Osteoblast (primary cell): ENCODE measurements around the gene TMCO1. TPM values are rescaled to one million over a fixed set of nuclear protein-coding genes. Genes with fewer than 3 reads are reported as not detected.
"Not testable (repeated sequence)": the region's sequence is repeated elsewhere in the genome, so short reads cannot be mapped to it uniquely, and the experiment has no call there.

Experiments used
- DNase-seq: peaks from one replicate; pipeline ENCODE4 v3.0.0; 2011; ENCODE audit warnings: low spot score, mixed read lengths; ENCODE audit not compliant: insufficient read length; ENCODE audit errors: missing footprints
- H2AFZ ChIP-seq: 2 replicates; pipeline ENCODE4 v1.6.0; 2011; ENCODE audit warnings: mild to moderate bottlenecking, low read length
- H3K27ac ChIP-seq: 2 replicates; pipeline ENCODE4 v1.5.1; 2011; ENCODE audit warnings: mild to moderate bottlenecking, low read depth, low read length, moderate library complexity
- H3K27me3 ChIP-seq: 2 replicates; pipeline ENCODE4 v1.6.0; 2012; ENCODE audit warnings: mild to moderate bottlenecking, control low read depth, inconsistent platforms, low read length, moderate library complexity; ENCODE audit not compliant: insufficient read depth
- H3K36me3 ChIP-seq: 2 replicates; pipeline ENCODE4 v1.5.1; 2011; ENCODE audit warnings: mild to moderate bottlenecking, low read length, control low read depth, moderate library complexity; ENCODE audit not compliant: insufficient read depth
- H3K4me1 ChIP-seq: 2 replicates; pipeline ENCODE4 v1.5.1; 2011; ENCODE audit warnings: mild to moderate bottlenecking, low read length, control low read depth, moderate library complexity; ENCODE audit not compliant: insufficient read depth
- H3K4me2 ChIP-seq: 2 replicates; pipeline ENCODE4 v1.6.0; 2011; ENCODE audit warnings: mild to moderate bottlenecking, low read length; ENCODE audit not compliant: insufficient read depth
- H3K4me3 ChIP-seq: fragments of 200-600 bp; sonication (generic); 3 replicates; pipeline ENCODE4 v1.5.1; 2012; ENCODE audit warnings: mild to moderate bottlenecking, low read length, inconsistent platforms; ENCODE audit not compliant: insufficient read depth
- H3K79me2 ChIP-seq: 2 replicates; pipeline ENCODE4 v1.6.0; 2012; ENCODE audit warnings: mild to moderate bottlenecking, low read length, control low read depth, inconsistent platforms; ENCODE audit not compliant: insufficient read depth
- H3K9me3 ChIP-seq: 2 replicates; pipeline ENCODE4 v1.5.1; 2011; ENCODE audit warnings: low read depth, low read length, control low read depth
- H4K20me1 ChIP-seq: 2 replicates; pipeline ENCODE4 v1.6.0; 2012; ENCODE audit warnings: mild to moderate bottlenecking, low read length, control low read depth; ENCODE audit not compliant: insufficient read depth
- total RNA-seq: library from RNA; depleted of rRNA; stranded (reverse); fragments of >200 nt; gene quantifications from 2 replicates; pipeline ENCODE4 v1.2.3, GENCODE V29; 2012
- TF ChIP-seq, protein P1 (sequence below): IDR thresholded peaks from 2 replicates; pipeline ENCODE4 v1.5.1; 2011; ENCODE audit warnings: mild to moderate bottlenecking, low read depth, low read length, moderate library complexity; ENCODE audit errors: extremely low read depth

Gene TMCO1
- total RNA-seq, 1 donor, result 87.6 TPM

DNA sequence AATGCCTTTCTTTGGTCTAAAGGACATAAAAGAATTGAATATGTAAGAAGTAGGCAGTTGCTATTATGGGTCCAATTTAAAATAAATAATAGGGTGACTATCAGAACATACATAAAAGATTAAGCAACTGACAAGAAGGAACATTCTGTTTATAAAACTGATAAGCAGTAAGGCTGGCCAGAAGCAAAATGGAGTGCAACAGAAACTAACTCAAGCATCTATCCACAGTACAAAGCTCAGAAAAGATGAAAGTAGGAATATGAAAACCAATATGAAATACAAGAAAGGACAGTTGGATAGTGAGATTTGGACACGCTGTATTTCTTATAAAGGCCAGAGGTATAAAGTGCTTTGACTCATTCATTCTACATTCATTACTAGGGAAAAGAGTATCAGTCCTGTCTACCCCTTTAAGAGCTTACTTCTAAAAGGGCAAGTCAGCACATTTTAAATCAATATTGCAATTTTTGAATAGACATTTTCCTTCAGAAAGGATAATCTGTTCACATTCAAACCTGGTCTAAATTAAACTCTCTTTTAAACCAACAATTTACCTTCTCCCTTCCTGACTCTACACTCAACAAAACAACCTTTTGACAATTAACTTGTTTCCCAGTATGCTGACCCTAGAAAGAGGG lies 84.7 kb downstream of the TMCO1 start:
- Histone ChIP-seq H3K9me3 (no peaks in the 10 kb centered on the region), H3K27ac (no peak overlapping the region), H3K27me3 (no peaks in the 10 kb centered on the region), H4K20me1 (peaks cover 9% of the 10 kb centered on the region), H3K4me3 (no peak overlapping the region), H3K4me2 (no peak overlapping the region), H3K4me1 (no peaks in the 10 kb centered on the region), H3K36me3 (peaks cover 70% of the 10 kb centered on the region), H2AFZ (no peak overlapping the region), H3K79me2 (peaks cover 73% of the 10 kb centered on the region)
- DNase-seq, result no peak
- TF ChIP-seq, protein P1, sequence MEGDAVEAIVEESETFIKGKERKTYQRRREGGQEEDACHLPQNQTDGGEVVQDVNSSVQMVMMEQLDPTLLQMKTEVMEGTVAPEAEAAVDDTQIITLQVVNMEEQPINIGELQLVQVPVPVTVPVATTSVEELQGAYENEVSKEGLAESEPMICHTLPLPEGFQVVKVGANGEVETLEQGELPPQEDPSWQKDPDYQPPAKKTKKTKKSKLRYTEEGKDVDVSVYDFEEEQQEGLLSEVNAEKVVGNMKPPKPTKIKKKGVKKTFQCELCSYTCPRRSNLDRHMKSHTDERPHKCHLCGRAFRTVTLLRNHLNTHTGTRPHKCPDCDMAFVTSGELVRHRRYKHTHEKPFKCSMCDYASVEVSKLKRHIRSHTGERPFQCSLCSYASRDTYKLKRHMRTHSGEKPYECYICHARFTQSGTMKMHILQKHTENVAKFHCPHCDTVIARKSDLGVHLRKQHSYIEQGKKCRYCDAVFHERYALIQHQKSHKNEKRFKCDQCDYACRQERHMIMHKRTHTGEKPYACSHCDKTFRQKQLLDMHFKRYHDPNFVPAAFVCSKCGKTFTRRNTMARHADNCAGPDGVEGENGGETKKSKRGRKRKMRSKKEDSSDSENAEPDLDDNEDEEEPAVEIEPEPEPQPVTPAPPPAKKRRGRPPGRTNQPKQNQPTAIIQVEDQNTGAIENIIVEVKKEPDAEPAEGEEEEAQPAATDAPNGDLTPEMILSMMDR, result no peak

- DNase-seq, H3K9me3 ChIP-seq, H3K4me1 ChIP-seq, H4K20me1 ChIP-seq, H3K27ac ChIP-seq, H3K4me2 ChIP-seq, H2AFZ ChIP-seq, H3K27me3 ChIP-seq, H3K4me3 ChIP-seq: not testable (repeated sequence)
- H3K79me2 ChIP-seq, result peaks cover 44% of the 10 kb centered on the region
- H3K36me3 ChIP-seq, result peaks cover 59% of the 10 kb centered on the region
These were observed 87.9 kb downstream of the TMCO1 start for GRCh38 chr1:165680773-165681172.

GRCh38 chr1:165680303-165680702 lies 88.4 kb downstream of the TMCO1 start:
- Histone ChIP-seq H3K4me2 (no peak overlapping the region), H3K79me2 (peaks cover 40% of the 10 kb centered on the region), H2AFZ (no peak overlapping the region), H3K27ac (no peak overlapping the region), H3K4me1 (no peaks in the 10 kb centered on the region), H3K36me3 (peaks cover 57% of the 10 kb centered on the region), H3K9me3 (no peaks in the 10 kb centered on the region), H3K4me3 (no peak overlapping the region), H4K20me1 (peaks cover 3% of the 10 kb centered on the region), H3K27me3 (no peaks in the 10 kb centered on the region)
- DNase-seq, result no peak
- TF ChIP-seq, protein P1, result no peak

DNA sequence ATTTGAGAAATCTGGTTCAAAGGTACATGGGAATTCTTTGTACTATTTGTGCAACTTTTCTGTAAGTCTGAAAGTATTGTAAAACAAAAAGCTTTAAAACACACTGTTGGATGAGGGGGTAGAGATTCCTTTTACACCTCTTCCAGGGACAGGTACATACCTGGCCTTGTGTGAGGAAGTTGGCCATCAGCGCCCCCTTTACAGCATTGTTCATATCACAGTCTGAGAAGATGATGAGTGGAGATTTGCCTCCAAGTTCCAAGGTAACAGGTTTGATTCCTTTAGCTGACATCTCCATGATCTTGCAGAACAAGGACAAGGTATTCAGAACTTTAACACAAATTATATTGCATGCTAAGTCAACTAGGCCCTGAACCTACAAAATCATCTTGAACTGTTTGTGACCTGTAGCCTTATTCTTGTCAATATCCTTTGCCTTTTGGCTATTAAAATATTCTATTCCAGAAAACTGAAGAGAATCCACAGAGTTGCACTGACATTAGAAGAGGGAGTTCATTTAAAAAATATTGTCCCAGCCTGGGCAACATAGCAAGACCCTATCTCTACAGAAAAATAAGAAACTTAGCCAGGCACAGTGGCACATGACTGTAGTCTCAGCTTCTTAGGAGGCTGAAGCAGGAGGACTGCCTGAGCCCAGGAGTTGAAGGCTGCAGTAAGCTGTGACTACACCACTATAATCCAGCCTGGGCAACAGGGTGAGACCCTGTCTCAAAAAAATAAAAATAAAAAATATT lies 89.2 kb downstream of the TMCO1 start:
- Histone ChIP-seq H3K4me3 (no peak overlapping the region), H2AFZ (no peak overlapping the region), H3K4me1 (no peaks in the 10 kb centered on the region), H4K20me1 (no peaks in the 10 kb centered on the region), H3K9me3 (no peaks in the 10 kb centered on the region), H3K4me2 (no peak overlapping the region), H3K27ac (no peak overlapping the region), H3K36me3 (peaks cover 52% of the 10 kb centered on the region), H3K79me2 (peaks cover 31% of the 10 kb centered on the region), H3K27me3 (no peaks in the 10 kb centered on the region)
- TF ChIP-seq, protein P1, result no peak
- DNase-seq, result no peak
